HG03575 (cell line): Measurements from ENCODE around the gene AKAP14.
A peak's percentile ranks its signal among the peaks of the same experiment; 100 is the strongest.
"Not testable (repeated sequence)": the region's sequence is repeated elsewhere in the genome, so short reads cannot be mapped to it uniquely, and the experiment has no call there.

ENCODE experiments used
- ATAC-seq: cut with Tn5 transposase; IDR thresholded peaks from one replicate; pipeline ENCODE4 v1.9.1; 2021; ENCODE audit not compliant: unreplicated experiment, insufficient number of reproducible peaks, low FRiP score; ENCODE audit errors: extremely low read depth

Gene AKAP14

GRCh38 chrX:119895843-119896326, at the start of gene AKAP14:
AKAP14 (plus strand) TSS chrX:119895893; CDS start chrX:119903224, 7,331 bp downstream.
- no peak for ATAC-seq

GRCh38 chrX:119852382-119853353, 43.0 kb upstream of the AKAP14 start, which contains the start of gene UPF3B:
UPF3B (minus strand) TSS chrX:119852963; CDS start chrX:119852928, 35 bp downstream.
- ATAC-seq = peak; percentile 73

- ATAC-seq = no peak
These were observed 42.2 kb upstream of the AKAP14 start for GRCh38 chrX:119853444-119853843.

DNA sequence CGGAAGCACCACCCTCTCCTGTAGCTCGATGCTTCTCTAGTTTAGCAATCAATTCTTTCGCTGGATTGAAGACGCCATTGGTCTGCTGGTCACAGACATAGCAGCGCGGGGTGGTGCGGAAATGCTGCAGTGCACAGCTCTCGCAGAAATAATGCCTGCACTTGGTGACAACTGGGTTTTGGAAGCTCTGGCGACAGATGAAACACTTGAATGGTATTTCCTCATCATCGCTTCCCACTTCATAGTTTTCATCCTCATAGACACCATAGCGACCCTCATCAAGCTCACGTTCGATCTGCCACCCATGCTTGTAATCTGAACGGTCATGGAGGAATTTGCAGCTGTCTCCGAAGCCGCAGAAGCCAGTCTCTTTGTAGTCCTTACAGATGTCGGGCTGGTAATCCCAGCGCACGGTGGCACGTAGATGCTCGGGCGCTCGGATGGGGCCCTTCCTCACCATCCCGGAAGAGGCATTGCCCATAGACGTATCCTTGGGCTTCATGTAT, 25.0 kb upstream of the AKAP14 start:
- no peak for ATAC-seq

- ATAC-seq = peak; percentile 16
These were observed 24.5 kb upstream of the AKAP14 start for GRCh38 chrX:119871245-119871598.

DNA sequence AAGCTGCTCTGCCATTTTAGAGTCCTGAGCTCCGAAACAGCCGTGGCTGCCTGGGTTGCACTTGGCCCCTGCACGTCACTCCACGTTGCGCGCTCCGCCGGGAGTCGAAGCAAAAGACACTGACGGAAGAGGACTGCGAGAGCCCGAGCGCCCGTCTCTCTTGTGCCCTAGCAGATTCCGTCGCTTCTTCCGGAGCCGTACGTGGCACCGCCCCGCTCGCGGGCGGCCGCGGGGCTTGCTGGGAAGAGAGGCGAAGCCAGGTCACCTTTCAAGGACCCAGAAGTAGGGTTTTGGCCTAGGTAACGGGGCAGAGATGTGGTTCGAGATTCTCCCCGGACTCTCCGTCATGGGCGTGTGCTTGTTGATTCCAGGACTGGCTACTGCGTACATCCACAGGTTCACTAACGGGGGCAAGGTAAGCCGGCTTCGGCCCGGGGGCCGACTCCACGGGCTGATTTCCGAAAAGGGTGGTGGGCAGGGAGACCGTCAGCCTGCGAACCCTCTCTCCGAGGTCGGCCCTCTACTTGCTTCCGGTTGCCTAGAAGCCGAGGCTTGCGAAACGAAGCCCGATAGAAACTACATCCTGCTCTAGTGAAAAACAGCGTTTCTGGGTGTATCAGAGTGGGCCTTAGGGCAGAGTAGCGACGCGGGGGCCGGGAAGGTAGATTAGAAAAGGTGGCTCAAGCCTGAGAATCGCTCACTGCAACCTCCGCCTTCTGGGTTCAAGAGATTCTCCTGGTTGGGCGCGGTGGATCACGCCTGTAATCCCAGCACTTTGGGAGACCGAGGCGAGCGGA, 23.9 kb upstream of the AKAP14 start, which contains the start of the genes NDUFA1 and RNF113A:
NDUFA1 (plus strand) TSS at position 234 of the 797 bp plus-strand sequence; CDS start at position 314, 80 bp downstream.
RNF113A (minus strand) TSS at position 135 of the 797 bp plus-strand sequence; CDS start at position 15, 120 bp downstream.
- ATAC-seq = peak; percentile 53

GRCh38 chrX:119878740-119879139, 17.0 kb upstream of the AKAP14 start:
- no peak for ATAC-seq

GRCh38 chrX:119880076-119880475, 15.6 kb upstream of the AKAP14 start:
- no peak for ATAC-seq

- ATAC-seq = no peak
These were observed 14.9 kb upstream of the AKAP14 start for GRCh38 chrX:119880552-119881437.

DNA sequence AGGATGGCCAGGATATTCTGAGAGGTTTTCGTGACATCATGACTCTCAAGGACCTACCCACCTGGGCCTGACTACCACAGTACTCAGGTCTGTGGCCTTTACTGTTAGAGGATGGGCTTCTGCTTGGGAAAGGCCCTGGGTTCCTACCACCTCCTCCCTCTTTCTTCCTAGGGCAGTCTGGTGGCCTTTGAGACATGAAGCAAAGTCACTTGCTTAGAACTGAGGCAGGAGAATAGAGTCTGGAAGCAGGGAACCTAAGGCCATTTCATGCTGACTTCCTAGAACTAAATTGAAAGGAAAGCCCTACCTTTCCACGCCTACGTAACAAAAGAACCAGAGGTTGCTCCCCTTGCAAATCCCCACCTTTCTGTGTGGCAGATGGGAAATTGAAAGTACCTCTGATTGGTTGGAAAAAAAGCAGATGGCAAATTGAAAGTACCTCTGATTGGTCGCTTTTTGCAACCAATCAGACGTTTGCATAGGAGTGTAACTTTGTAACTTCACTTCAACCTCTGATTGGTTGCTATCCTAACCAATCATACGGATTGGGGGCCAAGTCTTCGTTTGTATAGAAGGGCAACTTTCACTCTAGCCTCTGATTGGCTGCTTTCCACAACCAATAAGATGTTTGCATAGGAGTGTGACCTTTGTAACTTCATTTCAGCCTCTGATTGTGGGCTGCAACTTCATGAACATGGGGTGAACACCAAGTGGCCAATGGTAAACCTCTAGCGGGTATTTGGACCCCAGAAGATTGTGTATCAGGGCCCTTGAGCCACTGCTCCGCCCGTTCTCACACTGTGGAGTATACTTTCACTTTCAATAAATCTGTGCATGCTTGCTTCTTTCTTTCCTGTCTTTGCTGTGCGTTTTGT, 9.9 kb upstream of the AKAP14 start:
- ATAC-seq = no peak

GRCh38 chrX:119887721-119888425, 7.8 kb upstream of the AKAP14 start:
- no peak for ATAC-seq

GRCh38 chrX:119890626-119891025, 5.1 kb upstream of the AKAP14 start:
- not testable (repeated sequence) for ATAC-seq

DNA sequence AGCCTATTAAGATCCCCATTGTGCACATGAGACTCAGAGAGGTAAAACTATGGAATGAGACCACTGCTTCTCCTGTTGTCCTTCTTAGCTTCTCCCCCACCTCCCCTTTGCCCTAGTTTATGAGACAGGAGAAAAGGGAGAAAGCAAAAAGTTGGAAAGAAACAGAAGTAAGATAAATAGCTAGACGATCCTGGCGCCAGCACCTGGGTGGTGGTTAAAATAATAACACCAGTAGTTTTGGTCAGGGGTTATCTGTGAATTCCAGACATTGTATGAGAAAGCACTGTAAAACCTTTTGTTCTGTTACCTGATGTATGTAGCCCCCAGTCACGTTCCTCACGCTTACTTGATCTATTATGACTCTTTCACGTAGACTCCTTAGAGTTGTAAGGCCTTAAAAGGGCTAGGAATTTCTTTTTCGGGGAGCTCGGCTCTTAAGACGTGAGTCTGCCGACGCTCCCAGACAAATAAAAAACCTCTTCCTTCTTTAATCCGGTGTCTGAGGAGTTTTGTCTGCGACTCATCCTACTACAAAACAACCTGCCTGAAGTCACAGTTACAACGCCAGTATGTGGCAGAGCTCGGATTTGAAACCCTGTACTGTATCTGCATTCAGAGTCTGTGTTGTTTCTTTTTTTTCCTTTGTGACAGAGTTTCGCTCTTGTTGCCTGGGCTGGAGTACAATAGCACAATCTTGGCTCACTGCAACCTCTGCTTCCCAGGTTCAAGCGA, 3.6 kb upstream of the AKAP14 start:
- ATAC-seq = not testable (repeated sequence)

DNA sequence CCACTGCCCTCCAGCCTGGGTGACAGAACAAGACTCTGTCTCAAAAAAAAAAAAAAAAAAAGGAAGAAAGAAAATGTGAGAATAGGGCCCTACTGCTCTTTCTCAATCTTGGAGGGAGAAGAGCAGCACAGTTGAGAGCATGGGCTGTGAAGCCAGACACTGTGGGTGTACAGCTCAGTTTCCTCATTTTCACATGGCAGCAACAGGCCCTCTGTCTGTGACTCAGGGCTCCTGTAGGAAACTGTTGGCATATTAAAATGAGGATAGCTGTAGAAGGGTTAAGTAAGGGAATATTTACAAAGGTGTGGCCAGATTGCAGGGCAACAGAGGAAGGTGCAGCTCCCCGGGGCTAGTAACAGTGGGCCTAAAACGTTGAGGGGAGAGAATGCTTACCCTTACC, 3.4 kb downstream of the AKAP14 start:
- no peak for ATAC-seq

GRCh38 chrX:119900976-119901375, 5.3 kb downstream of the AKAP14 start:
- ATAC-seq = no peak

DNA sequence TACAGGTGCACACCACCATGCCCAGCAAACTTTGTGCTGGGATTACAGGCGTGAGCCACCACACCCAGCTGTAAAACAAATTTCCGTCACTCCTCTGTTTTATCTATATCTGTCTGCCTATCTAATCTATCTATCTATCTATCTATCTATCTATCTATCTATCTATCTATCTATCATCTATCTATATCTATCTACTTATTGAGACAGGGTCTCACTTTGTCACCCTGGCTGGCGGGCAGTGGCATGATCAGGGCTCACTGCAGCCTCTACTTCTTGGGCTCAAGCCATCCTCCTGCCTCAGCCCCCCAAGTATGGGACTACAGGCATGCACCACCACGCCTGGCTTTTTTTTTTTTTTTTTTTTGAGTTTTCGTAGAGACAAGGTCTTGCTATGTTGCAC, 20.6 kb downstream of the AKAP14 start:
- ATAC-seq = no peak
